ENCODE results near the gene EFS. TPM values are rescaled to one million over a fixed set of nuclear protein-coding genes. Genes with fewer than 3 reads are reported as not detected.

Gene EFS
- total and polyA plus RNA-seq, 2 of the 8 experiments (the other 6 are each of a cell fraction or from before 2014, with no cell fraction given) = 27.8 to 28.6 TPM

GRCh38 chr14:23370221-23370620 is 5.2 kb upstream of the EFS start:
- Histone ChIP-seq H3K4ac (replicated peaks; ENCODE audit: insufficient read length, low read depth, low read length) (no peak overlapping the region), H3K79me1 (ENCODE audit: low read depth, low read length) (no peaks in the 10 kb centered on the region), H2BK120ac (replicated peaks; ENCODE audit: low read depth, low read length) (no peak overlapping the region), H3K9me3 (ENCODE audit: insufficient read depth in 2 of 2, low read depth in 1 of 2, low read length in 1 of 2) (no peaks in the 10 kb centered on the region), H4K8ac (ENCODE audit: extremely low read depth, insufficient read depth, low read length) (no peak overlapping the region), H2BK5ac (ENCODE audit: low read depth, low read length) (no peak overlapping the region), H3K14ac (ENCODE audit: insufficient read length) (no peak overlapping the region), H3K79me2 (ENCODE audit: control insufficient read depth in 1 of 2, insufficient read depth in 2 of 2, low read length in 2 of 2) (no peaks in the 10 kb centered on the region), H3K4me2 (ENCODE audit: insufficient read depth in 1 of 2, low read depth in 2 of 2, low read length in 2 of 2) (no peak overlapping the region), H2BK20ac (ENCODE audit: low read length) (no peak overlapping the region), H2AK5ac (ENCODE audit: low read depth, low read length) (no peak overlapping the region), H3K27ac (ENCODE audit: low read depth, low read length) (no peak overlapping the region), H3K27me3 (replicated peaks in 1 of 4; ENCODE audit: control insufficient read depth in 3 of 4, extremely low read depth in 1 of 4, insufficient read depth in 3 of 4, low read length in 3 of 4) (peaks cover 0 to 12% (median 10%) of the 10 kb centered on the region in 4 experiments; a peak in 5 of 7 replicates), H4K5ac (ENCODE audit: insufficient read length, low read depth, low read length) (no peak overlapping the region), H4K91ac (replicated peaks; ENCODE audit: insufficient read length, low read length) (no peak overlapping the region), H3K18ac (ENCODE audit: extremely low read depth, low read length) (no peak overlapping the region), H3K23me2 (ENCODE audit: low read depth, low read length) (peaks cover 11% of the 10 kb centered on the region; the same call in 1 of the 2 replicates), H2BK15ac (ENCODE audit: low read length) (no peak overlapping the region), H3K4me3 (ENCODE audit: extremely low read depth in 1 of 4, insufficient read depth in 2 of 4, low read depth in 3 of 4, low read length in 4 of 4) (no peak overlapping the region), H3K23ac (ENCODE audit: insufficient read length) (no peak overlapping the region), H3K56ac (replicated peaks; ENCODE audit: insufficient read length, low read depth, low read length) (no peak overlapping the region), H3K36me3 (ENCODE audit: control insufficient read depth in 2 of 4, insufficient read depth in 4 of 4, low read length in 3 of 4) (no peaks in the 10 kb centered on the region), H4K20me1 (replicated peaks in 1 of 2; ENCODE audit: control insufficient read depth in 1 of 2, insufficient read depth in 2 of 2, low read length in 2 of 2) (no peaks in the 10 kb centered on the region), H2BK12ac (ENCODE audit: low read depth, low read length) (no peak overlapping the region), H3K4me1 (replicated peaks in 1 of 4; ENCODE audit: control insufficient read depth in 3 of 4, insufficient read depth in 4 of 4, low read length in 3 of 4) (peaks cover 2 to 8% (median 4%) of the 10 kb centered on the region in 4 experiments; a peak in 5 of 7 replicates), H2AFZ (ENCODE audit: low read length) (no peak overlapping the region), H3K9ac (replicated peaks in 1 of 4; ENCODE audit: extremely low read depth in 1 of 4, low read depth in 3 of 4, low read length in 3 of 4) (no peak overlapping the region)
- ChIA-PET POLR2A (ENCODE audit: partially characterized antibody) (interaction anchor here (1.0 to 1.4 kb wide), 2 partner anchors 17 to 185 kb away, joined by 3 to 4 read pairs; no protein-coding TSS in a partner anchor), CTCF (ENCODE audit: partially characterized antibody) (interaction anchor here (1.0 to 20.9 kb wide), 8 partner anchors 9 to 428 kb away, joined by 3 to 333 read pairs (median 8); partner anchors contain the start of genes CMTM5 and IL25)
- no peak for FAIRE-seq
- WGBS, 2 experiments (ENCODE audit: extremely low coverage in 1 of 2, insufficient coverage in 1 of 2, insufficient read length in 1 of 2, insufficient replicate concordance in 2 of 2, low coverage in 1 of 2, low lambda C conversion rate in 2 of 2, missing lambda C conversion rate in 1 of 2) = 80% methylated on average over 1 of the region's 1 CpG; no CpG with 5 or more reads in 1 of the 2 experiments
- TF ChIP-seq SIN3A (conservative IDR thresholded peaks at IDR 0.05 in 1 of 2, IDR thresholded peaks at IDR 0.05 in 1 of 2; ENCODE audit: low read depth in 1 of 2, low read length in 2 of 2) = no peak
- no peak for TF ChIP-seq BCL11A (IDR thresholded peaks at IDR 0.05; ENCODE audit: low read depth in 2 of 2, low read length in 2 of 2)
- no peak for DNase-seq (ENCODE audit: low read depth in 1 of 2, low spot score in 2 of 2)
